IgD-negative memory B cell (primary cell): ENCODE data around the gene SART1. TPM values are rescaled to one million over a fixed set of nuclear protein-coding genes. Genes with fewer than 3 reads are reported as not detected.
A peak's percentile ranks its signal among the peaks of the same experiment; 100 is the strongest.
"Not testable (repeated sequence)": the region's sequence is repeated elsewhere in the genome, so short reads cannot be mapped to it uniquely, and the experiment has no call there.

Experiments
- H3K27ac Mint-ChIP-seq, 3 donors: one replicate each; pipeline ENCODE4 v1.8.0; 2020 to 2022; ENCODE audit warnings: mild to moderate bottlenecking in 3 of 3, mixed read lengths in 3 of 3, moderate library complexity in 1 of 3
- H3K27me3 Mint-ChIP-seq: one replicate; pipeline ENCODE4 v1.8.0; 2021; ENCODE audit warnings: mixed read lengths
- H3K36me3 Mint-ChIP-seq: one replicate; pipeline ENCODE4 v1.8.0; 2020; ENCODE audit warnings: mild to moderate bottlenecking, mixed read lengths
- H3K4me1 Mint-ChIP-seq, 3 donors: one replicate each; pipeline ENCODE4 v1.8.0; 2020 to 2022; ENCODE audit warnings: mixed read lengths in 3 of 3, mild to moderate bottlenecking in 1 of 3
- H3K4me3 Mint-ChIP-seq, 4 donors: one replicate each; pipeline ENCODE4 v1.8.0; 2020 to 2022; ENCODE audit warnings: mild to moderate bottlenecking in 4 of 4, mixed read lengths in 4 of 4, moderate library complexity in 3 of 4
- H3K9me3 Mint-ChIP-seq, 3 donors: one replicate each; pipeline ENCODE4 v1.8.0; 2020 to 2021; ENCODE audit warnings: mixed read lengths in 3 of 3, mild to moderate bottlenecking in 1 of 3
- polyA plus RNA-seq: library from polyadenylated mRNA; unstranded; fragments of 300-500 nt; fragmentation: Illumina TruSeq; gene quantifications from one replicate; pipeline ENCODE4 v1.2.3, GENCODE V29; 2021

SART1 gene
- polyA plus RNA-seq, 1 donor from 2014 or later: 53.1 TPM

- Mint-ChIP-seq H3K27ac (no peak overlapping the region), H3K27me3 (no peaks in the 10 kb centered on the region), H3K9me3 (no peaks in the 10 kb centered on the region), H3K4me1 (peaks cover 2 to 5% (median 2%) of the 10 kb centered on the region in 3 donors), H3K36me3 (no peaks in the 10 kb centered on the region), H3K4me3 (peak overlapping the region in 1 of 4 donors; percentile 12)
These were observed 59.3 kb downstream of the SART1 start for GRCh38 chr11:66020618-66021357.

- Mint-ChIP-seq H3K9me3 (no peaks in the 10 kb centered on the region), H3K27ac (peak overlapping the region in 1 of 3 donors; percentile 28), H3K36me3 (peaks cover 1% of the 10 kb centered on the region), H3K27me3 (no peaks in the 10 kb centered on the region), H3K4me1 (peaks cover 2 to 5% (median 2%) of the 10 kb centered on the region in 3 donors), H3K4me3 (peak overlapping the region in 3 of 4 donors; percentile 16 to 80 (median 45))
These were observed 61.1 kb downstream of the SART1 start for GRCh38 chr11:66022401-66023185.

GRCh38 chr11:66023186-66023440 lies 61.6 kb downstream of the SART1 start:
- not testable (repeated sequence) for H3K4me3 Mint-ChIP-seq, H3K27ac Mint-ChIP-seq, H3K27me3 Mint-ChIP-seq, H3K9me3 Mint-ChIP-seq, H3K36me3 Mint-ChIP-seq, H3K4me1 Mint-ChIP-seq

GRCh38 chr11:66026017-66026529 lies 64.5 kb downstream of the SART1 start, which contains the start of gene CATSPER1:
Gene CATSPER1, minus strand, starts transcription at chr11:66026479. Its CDS starts 100 bp downstream, at chr11:66026379.
- no peak within 1 kb of the TSS for H3K4me3 Mint-ChIP-seq
- H3K4me1 Mint-ChIP-seq: peaks cover 2 to 5% (median 2%) of the 10 kb centered on the region in 3 donors
- no peaks in the 10 kb centered on the region for H3K9me3 Mint-ChIP-seq
- peaks cover 1% of the 10 kb centered on the region for H3K36me3 Mint-ChIP-seq
- peak within 1 kb of the TSS in 1 of 3 donors; percentile 74 for H3K27ac Mint-ChIP-seq
- no peaks in the 10 kb centered on the region for H3K27me3 Mint-ChIP-seq

Other genes with a start within 250 kb of the SART1 start
- 62.6 TPM for gene KAT5, start 249.5 kb upstream of the SART1 start, polyA plus RNA-seq
- 120 TPM for gene RNASEH2C, start 240.9 kb upstream of the SART1 start, polyA plus RNA-seq
- 17.2 TPM for gene AP5B1, start 180.8 kb upstream of the SART1 start, polyA plus RNA-seq
- not detected for gene OVOL1, start 174.7 kb upstream of the SART1 start, polyA plus RNA-seq
- 0.78 TPM for gene SNX32, start 127.8 kb upstream of the SART1 start, polyA plus RNA-seq
- 2,244 TPM for gene CFL1, start 103.6 kb upstream of the SART1 start, polyA plus RNA-seq
- gene MUS81, start 101.3 kb upstream of the SART1 start, polyA plus RNA-seq: 38.7 TPM
- gene EFEMP2, start 88.9 kb upstream of the SART1 start, polyA plus RNA-seq: 0.29 TPM
- gene CTSW, start 81.9 kb upstream of the SART1 start, polyA plus RNA-seq: 29.2 TPM
- 97.0 TPM for gene FIBP, start 73.3 kb upstream of the SART1 start, polyA plus RNA-seq
- 83.9 TPM for gene CCDC85B, start 71.1 kb upstream of the SART1 start, polyA plus RNA-seq
- gene FOSL1, start 61.3 kb upstream of the SART1 start, polyA plus RNA-seq: 0.79 TPM
- 61.6 TPM for gene C11orf68, start 42.7 kb upstream of the SART1 start, polyA plus RNA-seq
- gene DRAP1, start 42.3 kb upstream of the SART1 start, polyA plus RNA-seq: 90.7 TPM
- not detected for gene TSGA10IP, start 16.3 kb upstream of the SART1 start, polyA plus RNA-seq
- gene EIF1AD, start 40.4 kb downstream of the SART1 start, polyA plus RNA-seq: 35.8 TPM
- gene BANF1, start 40.8 kb downstream of the SART1 start, polyA plus RNA-seq: 284 TPM
- not detected for gene CST6, start 50.3 kb downstream of the SART1 start, polyA plus RNA-seq
- gene CATSPER1, start 64.7 kb downstream of the SART1 start, polyA plus RNA-seq: not detected
- gene GAL3ST3, start 87.4 kb downstream of the SART1 start, polyA plus RNA-seq: not detected
- 91.8 TPM for gene SF3B2, start 90.6 kb downstream of the SART1 start, polyA plus RNA-seq
- gene PACS1, start 108.5 kb downstream of the SART1 start, polyA plus RNA-seq: 72.9 TPM